CD8-positive, alpha-beta memory T cell (primary cell): ENCODE results near the gene MPPE1. TPM values are rescaled to one million over a fixed set of nuclear protein-coding genes. Genes with fewer than 3 reads are reported as not detected.
A peak's percentile ranks its signal among the peaks of the same experiment; 100 is the strongest.

Experiments
- CTCF ChIA-PET: fragments of 350-600 bp; sonication (Branson Sonifier 250); formaldehyde crosslinking; loops from one replicate; lab custom pipeline; 2021; ENCODE audit warnings: antibody characterized with exemption; lab: Charles Lee
- POLR2A ChIA-PET: fragments of 350-600 bp; sonication (Branson Sonifier 250); formaldehyde crosslinking; loops from one replicate; lab custom pipeline; 2021; ENCODE audit warnings: antibody characterized with exemption; lab: Charles Lee
- DNase-seq, 5 donors: peaks; one replicate each; pipeline versions ENCODE4 v3.0.0 to v3.0.0-alpha.2; 2020 to 2022; ENCODE audit warnings: mixed read lengths in 1 of 5
- H3K27ac ChIP-seq: one replicate; pipeline ENCODE4 v1.7.0; 2013; ENCODE audit warnings: low read depth, mild to moderate bottlenecking, low read length, moderate library complexity
- H3K27me3 ChIP-seq: 2 replicates; pipeline ENCODE4 v1.7.0; 2013; ENCODE audit warnings: low read length, mild to moderate bottlenecking; ENCODE audit not compliant: insufficient read depth, poor library complexity, severe bottlenecking
- H3K36me3 ChIP-seq: 2 replicates; pipeline ENCODE4 v1.7.0; 2013; ENCODE audit warnings: mild to moderate bottlenecking, low read length, moderate library complexity; ENCODE audit not compliant: insufficient read depth
- H3K4me1 ChIP-seq: 2 replicates; pipeline ENCODE4 v1.7.0; 2013; ENCODE audit warnings: mild to moderate bottlenecking, low read length, moderate library complexity; ENCODE audit not compliant: insufficient read depth
- H3K4me3 ChIP-seq: 2 replicates; pipeline ENCODE4 v1.7.0; 2013; ENCODE audit warnings: mild to moderate bottlenecking, low read length
- H3K9me3 ChIP-seq: 2 replicates; pipeline ENCODE4 v1.7.0; 2013; ENCODE audit warnings: mild to moderate bottlenecking, low read length
- H3K27ac Mint-ChIP-seq, 8 donors: one replicate each; pipeline ENCODE4 v1.8.0; 2020 to 2021; ENCODE audit warnings: mixed read lengths in 8 of 8, mild to moderate bottlenecking in 6 of 8, inconsistent platforms in 3 of 8, moderate library complexity in 3 of 8
- H3K27me3 Mint-ChIP-seq, 2 donors: one replicate each; pipeline ENCODE4 v1.8.0; 2020 to 2021; ENCODE audit warnings: mixed read lengths in 2 of 2, mild to moderate bottlenecking in 1 of 2, moderate library complexity in 1 of 2
- H3K36me3 Mint-ChIP-seq, 3 donors: one replicate each; pipeline ENCODE4 v1.8.0; 2020 to 2021; ENCODE audit warnings: mixed read lengths in 3 of 3, inconsistent platforms in 1 of 3, mild to moderate bottlenecking in 1 of 3
- H3K4me1 Mint-ChIP-seq, 3 donors: one replicate each; pipeline ENCODE4 v1.8.0; 2020 to 2021; ENCODE audit warnings: mixed read lengths in 3 of 3, inconsistent platforms in 1 of 3, mild to moderate bottlenecking in 1 of 3
- H3K4me3 Mint-ChIP-seq, 7 donors: one replicate each; pipeline ENCODE4 v1.8.0; 2020 to 2021; ENCODE audit warnings: mixed read lengths in 7 of 7, mild to moderate bottlenecking in 6 of 7, moderate library complexity in 4 of 7, inconsistent platforms in 2 of 7
- H3K9me3 Mint-ChIP-seq, 5 donors: one replicate each; pipeline ENCODE4 v1.8.0; 2020 to 2022; ENCODE audit warnings: mixed read lengths in 5 of 5, mild to moderate bottlenecking in 3 of 5, moderate library complexity in 2 of 5, inconsistent platforms in 1 of 5
- polyA plus RNA-seq: library from polyadenylated mRNA; unstranded; fragments of 300-500 nt; fragmentation: Illumina TruSeq; gene quantifications from one replicate; pipeline ENCODE4 v1.2.3, GENCODE V29; 2021
- total RNA-seq, 2 experiments: library from RNA; stranded (reverse); gene quantifications; one replicate each; pipeline ENCODE4 v1.2.3, GENCODE V29; 2021

The MPPE1 gene
- total and polyA plus RNA-seq, 3 experiments from 2014 or later: 32.3 to 44.0 (median 37.7) TPM

GRCh38 chr18:11874676-11875075 is 33.4 kb downstream of the MPPE1 start:
- ChIA-PET POLR2A (no interaction called here), CTCF (no interaction called here)
- Histone ChIP-seq H3K4me1 (no peaks in the 10 kb centered on the region), H3K9me3 (no peaks in the 10 kb centered on the region), H3K4me3 (no peak overlapping the region), H3K27me3 (no peaks in the 10 kb centered on the region), H3K27ac (no peak overlapping the region), H3K36me3 (no peaks in the 10 kb centered on the region)
- no peak for DNase-seq
- H3K27ac Mint-ChIP-seq: no peak overlapping the region
- peaks cover 2 to 10% (median 5%) of the 10 kb centered on the region in 3 donors for H3K4me1 Mint-ChIP-seq
- no peak overlapping the region for H3K4me3 Mint-ChIP-seq
- H3K27me3 Mint-ChIP-seq: peaks cover 2 to 7% of the 10 kb centered on the region in 2 donors
- H3K36me3 Mint-ChIP-seq: peaks cover 3 to 16% (median 7%) of the 10 kb centered on the region in 3 donors
- no peaks in the 10 kb centered on the region for H3K9me3 Mint-ChIP-seq

- no peaks in the 10 kb centered on the region for H3K27me3 ChIP-seq
- no peaks in the 10 kb centered on the region for H3K4me1 ChIP-seq
- Mint-ChIP-seq H3K27me3 (peaks cover 5 to 8% of the 10 kb centered on the region in 2 donors), H3K4me1 (peaks cover 2 to 10% (median 5%) of the 10 kb centered on the region in 3 donors), H3K36me3 (peaks cover 3 to 16% (median 7%) of the 10 kb centered on the region in 3 donors), H3K9me3 (no peaks in the 10 kb centered on the region), H3K27ac (no peak overlapping the region), H3K4me3 (no peak overlapping the region)
- DNase-seq: no peak
- no peaks in the 10 kb centered on the region for H3K9me3 ChIP-seq
- ChIA-PET CTCF (no interaction called here), POLR2A (no interaction called here)
- no peak overlapping the region for H3K4me3 ChIP-seq
- H3K27ac ChIP-seq: no peak overlapping the region
- H3K36me3 ChIP-seq: no peaks in the 10 kb centered on the region
Measured at GRCh38 chr18:11873670-11874340, 34.3 kb downstream of the MPPE1 start.

GRCh38 chr18:11872479-11873136 is 35.5 kb downstream of the MPPE1 start:
- no peak for DNase-seq
- Histone ChIP-seq H3K9me3 (no peaks in the 10 kb centered on the region), H3K4me3 (no peak overlapping the region), H3K4me1 (no peaks in the 10 kb centered on the region), H3K27ac (no peak overlapping the region), H3K27me3 (no peaks in the 10 kb centered on the region), H3K36me3 (no peaks in the 10 kb centered on the region)
- ChIA-PET POLR2A (no interaction called here), CTCF (no interaction called here)
- peaks cover 3 to 12% (median 7%) of the 10 kb centered on the region in 3 donors for H3K36me3 Mint-ChIP-seq
- no peak overlapping the region for H3K27ac Mint-ChIP-seq
- H3K9me3 Mint-ChIP-seq: no peaks in the 10 kb centered on the region
- H3K27me3 Mint-ChIP-seq: peaks cover 5 to 15% of the 10 kb centered on the region in 2 donors
- H3K4me1 Mint-ChIP-seq: peaks cover 2 to 10% (median 5%) of the 10 kb centered on the region in 3 donors
- H3K4me3 Mint-ChIP-seq: no peak overlapping the region

- Mint-ChIP-seq H3K27me3 (peaks cover 5 to 22% of the 10 kb centered on the region in 2 donors), H3K36me3 (peaks cover 3 to 5% (median 4%) of the 10 kb centered on the region in 3 donors), H3K4me1 (peaks cover 2 to 10% (median 5%) of the 10 kb centered on the region in 3 donors), H3K4me3 (no peak overlapping the region), H3K27ac (no peak overlapping the region), H3K9me3 (no peaks in the 10 kb centered on the region)
- Histone ChIP-seq H3K27me3 (no peaks in the 10 kb centered on the region), H3K4me3 (no peak overlapping the region), H3K27ac (no peak overlapping the region), H3K36me3 (no peaks in the 10 kb centered on the region), H3K9me3 (no peaks in the 10 kb centered on the region), H3K4me1 (no peaks in the 10 kb centered on the region)
- ChIA-PET CTCF (interaction anchor here (0.8 to 1.4 kb wide), 4 partner anchors 11 to 216 kb away, joined by 3 read pairs; no protein-coding TSS in a partner anchor), POLR2A (interaction anchor here (0.8 kb wide), 1 partner anchor 11 kb away, joined by 3 read pairs; no protein-coding TSS in a partner anchor)
- no peak for DNase-seq
Measured at GRCh38 chr18:11871501-11871900, 36.6 kb downstream of the MPPE1 start.

GRCh38 chr18:11868230-11868629 is 39.9 kb downstream of the MPPE1 start:
- Histone ChIP-seq H3K36me3 (no peaks in the 10 kb centered on the region), H3K4me3 (no peak overlapping the region), H3K4me1 (no peaks in the 10 kb centered on the region), H3K27me3 (no peaks in the 10 kb centered on the region), H3K27ac (no peak overlapping the region), H3K9me3 (no peaks in the 10 kb centered on the region)
- no peaks in the 10 kb centered on the region for H3K36me3 Mint-ChIP-seq
- H3K4me3 Mint-ChIP-seq: no peak overlapping the region
- DNase-seq: no peak
- ChIA-PET CTCF (no interaction called here), POLR2A (no interaction called here)
- no peaks in the 10 kb centered on the region for H3K9me3 Mint-ChIP-seq
- peaks cover 9 to 30% of the 10 kb centered on the region in 2 donors for H3K27me3 Mint-ChIP-seq
- peaks cover 2 to 10% (median 5%) of the 10 kb centered on the region in 3 donors for H3K4me1 Mint-ChIP-seq
- H3K27ac Mint-ChIP-seq: no peak overlapping the region

GRCh38 chr18:11866764-11867163 is 41.4 kb downstream of the MPPE1 start:
- no peak for DNase-seq
- ChIA-PET CTCF (no interaction called here), POLR2A (no interaction called here)
- no peaks in the 10 kb centered on the region for H3K27me3 ChIP-seq
- Mint-ChIP-seq H3K4me3 (no peak overlapping the region), H3K36me3 (no peaks in the 10 kb centered on the region), H3K27me3 (peaks cover 7 to 30% of the 10 kb centered on the region in 2 donors), H3K27ac (no peak overlapping the region), H3K4me1 (peaks cover 2 to 10% (median 5%) of the 10 kb centered on the region in 3 donors), H3K9me3 (no peaks in the 10 kb centered on the region)
- no peak overlapping the region for H3K4me3 ChIP-seq
- no peaks in the 10 kb centered on the region for H3K4me1 ChIP-seq
- no peaks in the 10 kb centered on the region for H3K36me3 ChIP-seq
- H3K27ac ChIP-seq: no peak overlapping the region
- H3K9me3 ChIP-seq: no peaks in the 10 kb centered on the region

GRCh38 chr18:11866329-11866728 is 41.8 kb downstream of the MPPE1 start:
- H3K9me3 Mint-ChIP-seq: no peaks in the 10 kb centered on the region
- DNase-seq: no peak
- Histone ChIP-seq H3K4me3 (no peak overlapping the region), H3K27me3 (no peaks in the 10 kb centered on the region), H3K9me3 (no peaks in the 10 kb centered on the region), H3K4me1 (no peaks in the 10 kb centered on the region), H3K36me3 (no peaks in the 10 kb centered on the region), H3K27ac (no peak overlapping the region)
- H3K27ac Mint-ChIP-seq: peak overlapping the region in 1 of 8 donors; percentile 72
- H3K27me3 Mint-ChIP-seq: peaks cover 8 to 28% of the 10 kb centered on the region in 2 donors
- H3K36me3 Mint-ChIP-seq: no peaks in the 10 kb centered on the region
- no peak overlapping the region for H3K4me3 Mint-ChIP-seq
- ChIA-PET POLR2A (interaction anchor here (0.6 kb wide), 1 partner anchor 13 kb away, joined by 3 read pairs; no protein-coding TSS in a partner anchor), CTCF (no interaction called here)
- peaks cover under 1 to 6% (median 1%) of the 10 kb centered on the region in 3 donors for H3K4me1 Mint-ChIP-seq

GRCh38 chr18:11865071-11865470 is 43.0 kb downstream of the MPPE1 start:
- H3K27me3 ChIP-seq: no peaks in the 10 kb centered on the region
- H3K27me3 Mint-ChIP-seq: peaks cover 10 to 23% of the 10 kb centered on the region in 2 donors
- ChIA-PET POLR2A (no interaction called here), CTCF (no interaction called here)
- no peaks in the 10 kb centered on the region for H3K36me3 Mint-ChIP-seq
- no peaks in the 10 kb centered on the region for H3K9me3 Mint-ChIP-seq
- no peak overlapping the region for H3K4me3 ChIP-seq
- no peaks in the 10 kb centered on the region for H3K4me1 ChIP-seq
- no peaks in the 10 kb centered on the region for H3K4me1 Mint-ChIP-seq
- no peaks in the 10 kb centered on the region for H3K9me3 ChIP-seq
- no peak for DNase-seq
- H3K36me3 ChIP-seq: no peaks in the 10 kb centered on the region
- peak overlapping the region in 2 of 8 donors; percentile 18 to 61 for H3K27ac Mint-ChIP-seq
- no peak overlapping the region for H3K4me3 Mint-ChIP-seq
- no peak overlapping the region for H3K27ac ChIP-seq
